HG02759 (cell line): ENCODE results near the gene STYXL1.
"Not testable (repeated sequence)": the region's sequence is repeated elsewhere in the genome, so short reads cannot be mapped to it uniquely, and the experiment has no call there.

ENCODE experiments used
- ATAC-seq: cut with Tn5 transposase; IDR thresholded peaks from one replicate; pipeline ENCODE4 v1.9.1; 2021; ENCODE audit warnings: mild to moderate bottlenecking, moderate library complexity; ENCODE audit not compliant: unreplicated experiment

STYXL1 gene, protein sequence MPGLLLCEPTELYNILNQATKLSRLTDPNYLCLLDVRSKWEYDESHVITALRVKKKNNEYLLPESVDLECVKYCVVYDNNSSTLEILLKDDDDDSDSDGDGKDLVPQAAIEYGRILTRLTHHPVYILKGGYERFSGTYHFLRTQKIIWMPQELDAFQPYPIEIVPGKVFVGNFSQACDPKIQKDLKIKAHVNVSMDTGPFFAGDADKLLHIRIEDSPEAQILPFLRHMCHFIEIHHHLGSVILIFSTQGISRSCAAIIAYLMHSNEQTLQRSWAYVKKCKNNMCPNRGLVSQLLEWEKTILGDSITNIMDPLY

DNA sequence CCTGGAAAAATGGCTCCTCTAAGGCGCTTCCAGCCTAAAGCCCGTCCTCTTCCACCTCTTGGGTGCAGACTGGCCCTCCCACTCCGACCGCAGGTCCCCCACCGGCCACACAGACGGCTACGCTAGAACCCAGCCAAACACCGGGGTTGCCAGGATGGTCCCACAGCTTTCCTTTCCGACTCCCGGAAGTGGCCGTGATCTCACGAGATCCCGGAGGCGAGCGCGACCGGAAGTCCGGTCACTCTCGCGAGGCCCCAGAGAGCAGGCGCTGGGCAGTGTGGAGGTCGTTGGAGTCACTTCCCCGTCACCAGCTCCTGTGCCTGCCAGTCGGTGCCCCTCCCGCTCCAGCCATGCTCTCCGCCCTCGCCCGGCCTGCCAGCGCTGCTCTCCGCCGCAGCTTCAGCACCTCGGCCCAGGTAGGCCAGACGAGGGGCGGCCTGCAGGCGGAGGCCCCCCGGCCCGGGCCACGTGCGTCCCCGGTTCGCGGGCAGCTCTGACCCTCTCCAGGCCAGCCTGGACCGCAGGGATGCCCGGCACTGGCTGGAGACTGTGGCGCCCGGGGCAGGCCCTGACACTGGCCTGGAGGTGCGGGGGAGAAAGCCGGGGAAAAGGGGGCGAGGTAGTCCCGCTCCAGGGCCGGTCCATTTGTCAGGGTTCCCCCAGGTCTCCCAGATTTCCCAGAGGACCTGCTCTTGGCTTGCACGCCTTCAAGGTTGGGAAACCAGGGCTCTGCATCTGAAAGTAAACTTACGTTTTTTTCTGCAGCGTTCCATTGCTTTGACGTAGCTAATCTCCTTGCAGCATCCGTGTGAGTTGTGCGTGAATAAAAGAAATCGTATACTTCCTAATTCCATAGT is at the start of gene STYXL1, which contains the start of gene MDH2:
STYXL1 (minus strand) TSS at position 190 of the 857 bp plus-strand sequence. CDS start 17,477 bp downstream, outside the sequence.
MDH2 (plus strand) TSS at position 296 of the 857 bp plus-strand sequence; CDS start at position 351, 55 bp downstream.
- ATAC-seq: peak; percentile 95

DNA sequence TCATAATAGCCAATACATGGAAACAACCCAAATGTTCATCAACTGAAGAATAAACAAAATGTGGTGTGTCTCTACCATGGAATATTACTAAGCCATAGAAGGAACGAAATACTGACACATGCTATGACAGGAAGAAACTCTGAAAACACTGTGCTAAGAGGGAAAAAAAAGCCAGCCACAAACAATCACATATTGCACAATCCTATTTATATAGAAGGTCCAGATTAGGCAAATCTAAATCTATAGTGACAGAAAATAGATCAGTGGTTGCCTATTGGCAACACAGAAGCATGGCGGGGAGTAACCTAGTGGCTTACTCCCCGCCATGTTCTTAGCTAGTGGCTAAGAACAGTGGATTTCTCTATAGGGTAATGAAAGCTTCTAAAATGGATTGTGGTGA is 48.1 kb upstream of the STYXL1 start:
- ATAC-seq: no peak

DNA sequence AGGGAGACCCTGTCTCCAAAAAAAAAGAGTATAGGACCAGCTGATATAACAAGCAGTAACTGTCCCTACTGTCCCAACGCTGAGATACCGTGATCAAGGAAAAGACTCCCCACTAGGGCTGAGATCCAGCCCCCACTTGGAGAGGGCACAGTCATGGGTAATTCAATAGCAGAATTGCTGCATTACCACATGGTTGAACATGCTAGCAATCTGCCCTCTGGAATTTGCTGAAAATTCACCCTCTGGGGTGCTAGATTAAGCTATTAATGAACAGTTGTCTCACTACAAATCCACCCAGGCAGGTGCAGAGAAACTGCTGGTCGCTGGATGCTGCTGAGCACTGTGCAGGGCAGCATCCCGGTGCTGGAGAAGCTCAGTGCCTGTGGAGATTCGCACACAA is 46.5 kb upstream of the STYXL1 start:
- ATAC-seq: not testable (repeated sequence)

DNA sequence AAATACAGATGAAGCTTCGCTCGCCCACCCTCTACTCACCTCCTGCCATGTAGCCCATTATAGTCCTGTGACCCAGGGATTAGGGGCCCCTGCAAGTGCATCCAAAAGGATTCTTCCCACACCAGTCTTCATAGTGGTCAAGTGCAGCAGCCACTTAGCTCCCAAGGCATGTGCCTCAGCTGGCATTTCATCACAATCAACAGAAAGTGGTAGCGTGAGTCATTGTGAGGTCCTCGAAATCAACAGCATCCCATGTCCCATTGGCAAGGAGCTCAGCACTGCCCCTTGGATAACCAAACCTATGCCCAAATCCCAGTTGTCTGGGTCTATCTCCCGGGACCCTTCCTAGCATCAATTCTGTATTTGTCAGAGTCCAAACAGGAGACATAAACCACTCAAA is 45.7 kb upstream of the STYXL1 start:
- ATAC-seq: not testable (repeated sequence)

DNA sequence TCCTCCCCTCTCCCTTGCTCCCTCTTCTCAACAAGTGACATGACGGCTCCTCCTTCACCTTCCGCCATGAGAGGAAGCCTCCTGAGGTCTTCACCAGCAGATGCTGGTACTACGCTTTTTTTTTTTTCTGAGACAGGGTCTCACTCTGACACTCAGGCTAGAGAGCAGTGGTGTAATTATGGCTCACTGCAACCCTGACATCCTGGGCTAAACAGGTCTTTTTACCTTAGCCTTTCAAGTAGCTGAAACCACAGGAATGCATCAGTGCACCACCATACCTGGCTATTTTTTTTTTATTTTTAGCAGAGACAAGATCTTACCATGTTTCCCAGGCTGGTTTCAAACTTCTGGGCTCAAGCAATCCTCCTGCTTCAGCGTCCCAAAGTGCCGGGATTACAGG is 43.7 kb upstream of the STYXL1 start:
- no peak for ATAC-seq

DNA sequence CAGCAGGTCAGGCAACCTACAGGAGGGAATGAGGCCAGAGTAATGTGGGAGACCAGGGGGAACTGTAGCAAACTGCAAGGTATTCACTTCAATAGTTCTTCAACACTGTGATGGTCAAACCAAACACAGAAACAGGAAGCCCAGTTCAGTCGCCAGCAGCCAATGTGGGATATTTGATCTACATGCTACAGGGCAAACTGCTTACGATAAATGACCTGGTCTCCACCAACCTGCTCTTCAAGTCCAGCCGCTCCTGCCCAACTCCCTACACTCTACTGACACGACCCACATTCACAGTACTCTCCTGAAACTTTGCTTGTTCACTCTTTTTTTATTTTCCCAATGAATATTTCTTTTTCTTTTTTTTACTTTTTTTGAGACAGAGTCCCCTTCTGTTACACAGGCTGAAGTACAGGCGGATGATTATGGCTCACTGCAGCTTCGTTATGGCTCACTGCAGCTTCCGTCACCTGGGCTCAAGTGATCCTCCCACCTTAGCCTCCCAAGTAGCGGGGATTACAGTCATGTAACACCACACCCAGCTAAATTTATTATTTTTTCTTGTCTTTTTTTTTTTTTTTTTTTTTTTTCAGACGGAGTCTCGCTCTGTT is 42.2 kb upstream of the STYXL1 start:
- no peak for ATAC-seq

DNA sequence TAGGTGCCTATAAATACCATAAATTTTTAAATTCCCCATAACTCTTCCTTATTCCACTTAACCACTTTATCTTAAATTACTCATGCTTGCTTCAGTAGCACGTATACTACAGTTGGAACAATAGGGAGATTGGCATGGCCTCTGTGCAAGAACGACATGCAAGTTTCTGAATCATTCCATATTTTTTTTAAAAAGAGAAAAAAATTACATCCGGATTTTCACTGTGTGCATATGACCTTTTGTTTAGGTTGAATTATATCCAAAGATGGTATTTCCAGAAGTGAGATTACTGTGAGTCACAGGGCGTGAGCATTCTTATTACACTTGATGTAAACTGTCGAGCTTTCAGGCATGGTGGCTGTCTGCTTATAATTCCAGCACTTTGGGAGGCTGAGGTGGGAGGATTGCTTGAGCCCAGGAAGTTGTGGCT is 39.6 kb upstream of the STYXL1 start:
- not testable (repeated sequence) for ATAC-seq

DNA sequence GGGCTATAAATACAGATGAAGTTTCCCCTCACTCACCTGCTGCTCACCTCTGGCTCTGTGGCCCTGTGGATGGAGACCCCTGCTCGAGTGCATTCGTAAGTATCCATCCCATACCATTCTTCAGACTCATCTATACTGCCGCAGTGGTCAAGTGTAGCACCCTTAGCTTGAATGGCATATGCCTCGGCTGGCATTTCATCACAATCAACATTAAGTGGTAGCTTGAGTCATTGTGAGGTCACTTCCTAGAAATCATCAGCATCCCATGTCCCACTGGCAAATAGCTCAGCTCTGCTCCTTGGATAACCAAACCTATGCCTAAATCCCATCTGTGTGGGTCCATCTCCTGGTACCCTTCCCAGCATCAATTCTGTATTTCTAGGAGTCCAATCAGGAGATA is 38.3 kb upstream of the STYXL1 start:
- no peak for ATAC-seq

DNA sequence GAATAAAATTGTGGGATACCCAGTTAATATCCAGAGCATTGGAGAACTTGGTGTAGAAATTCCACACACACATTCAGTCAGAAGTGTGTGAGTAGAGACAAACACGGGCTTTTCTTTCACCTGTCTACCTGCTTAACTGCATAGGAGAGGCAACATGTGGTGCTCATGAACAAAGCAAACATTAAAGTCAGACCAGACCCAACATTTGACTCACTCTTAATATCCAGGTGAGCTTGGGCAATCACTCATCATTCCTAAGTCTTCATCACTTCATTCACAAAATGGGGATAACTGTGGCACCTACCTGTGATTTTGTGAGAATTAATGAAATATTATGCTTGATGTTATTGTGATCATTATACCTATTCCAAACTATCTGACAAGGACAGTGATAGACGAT is 36.3 kb upstream of the STYXL1 start:
- not testable (repeated sequence) for ATAC-seq

DNA sequence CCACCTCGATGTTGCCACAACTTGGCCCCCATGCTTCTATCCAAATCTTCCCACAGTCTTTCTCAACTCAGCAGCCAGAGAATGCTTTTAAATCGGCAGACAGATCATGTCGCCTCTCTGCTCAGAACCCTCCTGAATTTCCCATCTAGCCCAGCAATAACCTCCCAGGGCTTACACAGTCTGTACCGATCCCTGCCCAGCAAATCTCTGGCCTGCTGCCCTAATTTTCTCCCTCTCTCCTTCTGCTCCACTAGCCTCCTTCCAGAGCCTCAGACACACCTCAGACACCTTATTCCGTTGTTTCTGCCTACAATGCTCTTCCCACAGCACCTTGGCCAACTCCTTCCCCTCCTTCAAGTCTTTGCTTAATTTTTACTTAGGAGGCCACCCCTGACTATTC is 32.4 kb upstream of the STYXL1 start:
- ATAC-seq: no peak

DNA sequence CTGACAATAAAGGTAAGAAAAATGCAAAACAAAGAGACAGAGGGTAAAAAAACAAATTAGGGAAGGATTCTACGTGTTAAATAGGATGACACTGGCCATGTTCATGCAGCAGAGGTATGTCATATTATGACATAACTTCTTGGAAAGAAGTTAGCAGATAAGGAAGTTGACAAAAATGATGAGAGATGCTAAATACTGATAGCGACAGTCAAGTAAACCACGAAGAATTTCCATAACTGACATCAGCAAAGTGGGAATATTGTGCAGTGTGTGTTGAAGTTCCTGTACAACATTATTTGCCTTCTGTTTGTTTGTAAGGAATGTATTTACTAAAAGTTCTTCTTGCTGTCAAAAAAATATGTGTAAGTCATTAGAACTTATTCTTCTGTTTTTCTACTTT is 29.6 kb upstream of the STYXL1 start:
- no peak for ATAC-seq

DNA sequence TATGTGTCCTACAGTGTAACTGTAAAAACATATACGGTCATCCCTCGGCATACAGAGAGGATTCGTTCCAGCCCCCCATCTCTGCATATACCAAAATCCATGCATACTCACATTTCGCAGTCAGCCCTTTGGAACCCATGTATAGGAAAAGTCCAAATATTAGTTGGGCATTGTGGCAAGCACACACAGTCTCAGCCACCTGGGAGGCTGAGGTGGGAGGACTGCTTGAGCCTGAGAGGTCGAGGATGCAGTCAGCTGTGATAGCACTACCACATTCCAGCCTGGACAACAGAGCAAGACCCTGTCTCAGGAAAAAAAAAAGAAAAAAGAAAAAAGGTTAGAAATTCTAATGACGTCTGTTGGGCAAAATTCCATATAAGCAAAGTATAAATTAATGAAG is 29.2 kb upstream of the STYXL1 start:
- ATAC-seq: no peak

DNA sequence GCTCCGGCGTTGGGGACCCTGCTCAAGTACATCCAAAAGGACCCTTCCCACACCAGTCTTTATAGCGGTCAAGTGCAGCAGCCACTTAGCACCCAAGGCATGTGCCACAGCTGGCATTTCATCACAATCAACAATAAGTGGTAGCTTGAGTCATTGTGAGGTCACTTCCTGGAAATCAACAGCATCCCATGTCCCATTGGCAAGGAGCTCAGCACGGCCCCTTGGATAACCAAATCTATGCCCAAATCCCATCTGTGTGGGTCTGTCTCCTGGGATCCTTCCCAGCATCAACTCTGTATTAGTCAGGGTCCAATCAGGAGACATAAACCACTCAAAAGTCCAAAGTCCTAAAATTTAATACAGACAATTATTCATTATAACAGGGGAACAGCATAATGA is 27.2 kb upstream of the STYXL1 start:
- ATAC-seq: no peak

DNA sequence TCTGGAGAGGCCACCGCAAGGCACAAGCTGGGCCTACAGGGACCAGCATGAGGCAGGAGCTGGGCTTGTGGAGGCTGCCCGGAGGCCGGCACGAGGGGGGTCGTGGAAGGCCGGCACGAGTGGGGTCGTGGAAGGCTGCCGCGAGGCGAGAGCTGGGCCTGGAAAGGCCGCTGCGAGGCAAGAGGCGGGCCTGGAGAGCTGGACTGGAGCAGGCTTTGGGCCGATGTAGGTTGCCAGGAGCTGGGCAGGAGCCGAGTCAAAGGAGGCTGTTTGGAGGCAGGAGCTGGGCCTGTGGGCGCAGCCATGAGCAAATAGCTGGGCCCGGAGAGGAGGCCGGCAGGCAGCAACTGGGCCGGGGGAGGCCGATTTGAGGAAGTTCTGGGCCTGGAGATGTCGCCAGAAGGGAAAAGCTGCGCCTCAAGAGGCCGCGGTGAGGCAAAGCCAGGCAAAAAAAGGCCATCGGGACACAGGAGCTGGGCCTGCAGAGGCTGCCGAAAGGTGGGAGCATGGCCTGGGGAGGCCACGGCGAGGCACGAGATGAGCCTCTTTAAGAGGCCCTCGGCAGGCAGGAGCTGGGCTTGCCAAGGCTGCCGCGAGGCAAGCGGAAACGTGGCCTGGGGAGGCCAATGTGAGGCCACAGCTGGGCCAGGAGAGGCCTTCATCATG is 26.6 kb upstream of the STYXL1 start:
- ATAC-seq: no peak

DNA sequence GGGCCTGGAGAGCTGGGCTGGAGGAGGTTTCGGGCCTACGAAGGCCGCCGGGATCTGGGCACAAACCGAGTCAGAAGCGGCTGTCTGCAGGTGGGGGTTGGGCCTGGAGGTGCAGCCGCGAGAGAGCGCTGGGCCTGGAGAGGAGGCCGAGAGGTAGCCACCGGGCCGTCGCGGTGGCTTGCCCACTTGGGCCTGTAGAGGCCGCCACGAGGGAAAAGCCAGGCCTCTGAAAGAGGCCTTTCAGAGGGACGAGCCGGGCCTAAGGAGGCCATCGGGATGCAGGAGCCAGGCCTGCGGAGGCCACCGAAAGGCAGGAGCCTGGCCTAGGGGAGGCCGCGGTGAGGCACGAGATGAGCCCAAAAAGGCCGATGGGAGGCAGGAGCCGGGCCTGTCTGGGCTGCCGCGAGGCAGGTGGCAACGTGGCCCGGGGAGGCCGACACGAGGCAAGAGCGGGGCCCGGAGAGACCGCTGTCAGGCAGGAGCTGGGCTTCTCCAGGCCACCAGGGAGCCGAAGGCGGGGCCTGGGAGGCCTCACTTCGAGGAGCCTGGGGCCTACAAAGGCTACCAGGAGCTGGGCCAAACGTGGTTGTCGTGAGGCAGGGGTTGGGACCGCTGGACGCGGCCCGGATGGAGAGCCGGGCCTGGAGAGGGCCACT is 25.7 kb upstream of the STYXL1 start:
- no peak for ATAC-seq

DNA sequence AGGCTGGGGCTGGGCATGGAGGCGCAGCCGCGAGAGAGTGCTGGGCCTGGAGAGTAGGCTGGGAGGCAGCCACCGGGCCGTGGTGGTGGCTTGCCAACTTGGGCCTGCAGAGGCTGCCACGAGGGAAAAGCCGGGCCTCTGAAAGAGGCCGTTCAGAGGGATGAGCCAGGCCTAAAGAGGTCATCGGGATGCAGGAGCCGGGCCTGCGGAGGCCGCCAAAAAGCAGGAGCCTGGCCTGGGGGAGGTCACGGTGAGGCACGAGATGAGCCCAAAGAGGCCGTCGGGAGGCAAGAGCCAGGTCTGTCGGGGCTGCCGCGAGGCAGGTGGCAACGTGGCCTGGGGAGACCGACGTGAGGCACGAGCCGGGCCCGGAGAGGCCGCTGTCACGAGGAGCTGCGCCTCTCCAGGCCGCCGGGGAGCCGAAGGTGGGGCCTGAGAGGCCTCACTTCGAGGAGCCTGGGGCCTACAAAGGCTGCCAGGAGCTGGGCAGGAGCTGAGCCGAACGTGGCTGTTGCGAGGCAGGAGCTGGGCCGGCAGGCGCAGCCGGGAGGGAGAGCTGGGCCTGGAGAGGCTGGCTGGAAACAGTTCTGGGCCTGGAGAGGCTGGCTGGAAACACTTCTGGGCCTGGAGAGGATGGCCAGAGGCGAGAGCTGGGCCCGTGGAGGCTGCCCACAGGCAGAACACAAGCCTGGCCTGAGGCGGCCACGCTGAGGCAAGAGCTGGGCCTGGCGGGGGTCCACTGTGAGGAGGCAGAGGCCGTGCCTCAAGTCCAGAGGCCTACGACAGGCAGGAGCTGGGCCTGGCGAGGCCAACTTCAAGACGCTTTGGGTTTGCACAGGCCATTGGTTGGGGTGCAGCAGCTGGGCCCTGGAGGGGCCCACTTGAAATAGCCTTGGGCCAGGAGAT is 24.7 kb upstream of the STYXL1 start:
- no peak for ATAC-seq

DNA sequence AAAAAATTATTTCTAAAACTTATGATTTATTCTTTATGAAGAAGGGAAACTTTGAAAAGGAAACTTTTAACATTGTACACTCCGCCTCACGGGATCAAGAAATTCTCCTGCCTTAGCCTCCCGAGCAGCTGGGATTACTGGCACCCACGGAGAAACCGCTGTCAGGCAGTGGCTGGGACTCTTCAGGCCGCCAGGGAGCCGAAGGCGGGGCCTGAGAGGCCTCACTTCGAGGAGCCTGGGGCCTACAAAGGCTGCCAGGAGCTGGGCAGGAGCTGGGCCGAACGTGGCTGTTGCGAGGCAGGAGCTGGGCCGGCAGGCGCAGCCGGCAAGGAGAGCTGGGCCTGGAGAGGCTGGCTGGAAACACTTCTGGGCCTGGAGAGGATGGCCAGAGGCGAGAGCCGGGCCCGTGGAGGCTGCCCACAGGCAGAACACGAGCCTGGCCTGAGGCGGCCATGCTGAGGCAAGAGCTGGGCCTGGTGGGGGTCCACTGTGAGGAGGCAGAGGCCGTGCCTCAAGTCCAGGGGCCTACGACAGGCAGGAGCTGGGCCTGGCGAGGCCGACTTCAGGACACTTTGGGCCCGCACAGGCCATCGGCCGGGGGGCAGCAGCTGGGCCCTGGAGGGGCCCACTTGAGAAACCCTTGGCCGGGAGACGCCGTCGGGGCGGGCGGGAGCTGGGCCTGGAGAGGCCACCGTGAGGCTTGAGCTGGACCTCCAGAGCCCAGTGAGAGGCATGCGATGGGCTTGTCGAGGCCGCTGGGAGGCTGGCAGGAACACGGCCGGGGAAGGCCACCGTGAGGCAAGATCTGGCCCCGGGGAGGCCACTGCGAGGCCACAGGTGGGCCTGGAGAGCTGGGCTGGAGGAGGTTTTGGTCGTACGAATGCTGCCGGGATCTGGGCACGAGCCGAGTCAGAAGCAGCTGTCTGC is 23.8 kb upstream of the STYXL1 start:
- no peak for ATAC-seq

DNA sequence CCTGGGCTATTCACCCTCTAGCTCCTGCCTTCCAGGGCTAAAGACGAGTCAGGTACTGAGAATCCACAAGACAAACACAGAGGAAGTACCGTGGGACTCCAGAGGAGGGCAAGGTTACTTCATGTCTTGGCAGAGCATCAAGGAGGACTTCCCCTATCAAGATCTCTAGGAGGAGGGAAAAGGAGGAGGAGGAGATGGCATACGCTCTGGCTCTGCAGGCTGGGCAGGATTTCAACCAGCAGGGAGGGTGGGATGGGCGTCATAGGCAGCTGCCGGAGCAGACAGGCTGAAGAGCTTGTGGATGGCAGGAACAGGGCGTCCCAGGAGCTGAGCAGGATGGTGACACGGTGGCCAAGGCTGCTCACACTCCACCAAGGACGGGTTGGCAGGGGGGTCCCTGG is 21.4 kb upstream of the STYXL1 start:
- no peak for ATAC-seq
